ENCODE data around the gene CFAP410.

- TF ChIP-seq CTCF (IDR thresholded peaks at IDR 0.05; ENCODE audit: low read depth, low read length): no peak
- TF ChIP-seq MYC (IDR thresholded peaks at IDR 0.05; ENCODE audit: low read depth, low read length): no peak
These were observed 43.1 kb downstream of the CFAP410 start for GRCh38 chr21:44296103-44296519.
